Stomach smooth muscle (tissue), 2 donors: ENCODE results near the gene CHST12.

Experiments used
- H3K27ac ChIP-seq: one replicate; pipeline ENCODE4 v1.7.0; 2013; ENCODE audit warnings: mild to moderate bottlenecking, low read length, inconsistent platforms
- H3K27me3 ChIP-seq, 2 donors: one replicate each; pipeline ENCODE4 v1.7.0; 2013; ENCODE audit warnings: low read length in 2 of 2; ENCODE audit not compliant: insufficient read depth in 2 of 2, control insufficient read depth in 1 of 2
- H3K36me3 ChIP-seq, 2 donors: one replicate each; pipeline ENCODE4 v1.7.0; 2013; ENCODE audit warnings: low read length in 2 of 2; ENCODE audit not compliant: control insufficient read depth in 2 of 2, insufficient read depth in 2 of 2
- H3K4me1 ChIP-seq: one replicate; pipeline ENCODE4 v1.7.0; 2013; ENCODE audit warnings: low read length; ENCODE audit not compliant: control insufficient read depth, insufficient read depth
- H3K4me3 ChIP-seq, 2 donors: one replicate each; pipeline ENCODE4 v1.7.0; 2013; ENCODE audit warnings: low read length in 2 of 2
- H3K9ac ChIP-seq, 2 donors: one replicate each; pipeline ENCODE4 v1.7.0; 2013; ENCODE audit warnings: low read length in 2 of 2, mild to moderate bottlenecking in 1 of 2
- H3K9me3 ChIP-seq, 2 donors: one replicate each; pipeline ENCODE4 v1.7.0; 2013; ENCODE audit warnings: low read length in 2 of 2; ENCODE audit not compliant: control insufficient read depth in 2 of 2
- donor health status: healthy.
- donor health status: Pancreatic carcinoma.

The CHST12 gene

GRCh38 chr7:2474813-2475677 is 71.6 kb downstream of the CHST12 start:
- no peak overlapping the region for H3K9ac ChIP-seq
- H3K27me3 ChIP-seq = peaks cover 18 to 19% of the 10 kb centered on the region in 2 donors
- no peak overlapping the region for H3K27ac ChIP-seq
- H3K9me3 ChIP-seq = no peaks in the 10 kb centered on the region
- no peaks in the 10 kb centered on the region for H3K36me3 ChIP-seq
- no peak overlapping the region for H3K4me3 ChIP-seq
- H3K4me1 ChIP-seq = peaks cover 27% of the 10 kb centered on the region

GRCh38 chr7:2475678-2476015 is 72.2 kb downstream of the CHST12 start:
- Histone ChIP-seq H3K4me1 (peaks cover 28% of the 10 kb centered on the region), H3K27ac (no peak overlapping the region), H3K27me3 (peaks cover 18 to 21% of the 10 kb centered on the region in 2 donors)

GRCh38 chr7:2476298-2476697 is 72.9 kb downstream of the CHST12 start, which contains the start of gene GRIFIN:
Gene GRIFIN (minus strand): TSS chr7:2476398. CDS start chr7:2476383, 15 bp downstream.
- Histone ChIP-seq H3K4me1 (peaks cover 28% of the 10 kb centered on the region), H3K9ac (no peak within 1 kb of the TSS), H3K9me3 (no peaks in the 10 kb centered on the region), H3K4me3 (no peak within 1 kb of the TSS), H3K27me3 (peaks cover 18 to 21% of the 10 kb centered on the region in 2 donors), H3K27ac (no peak within 1 kb of the TSS), H3K36me3 (no peaks in the 10 kb centered on the region)

More at GRCh38 chr7:2475678-2476015, 72.2 kb downstream of the CHST12 start:
- no peaks in the 10 kb centered on the region for H3K36me3 ChIP-seq
- no peak overlapping the region for H3K9ac ChIP-seq
- H3K9me3 ChIP-seq = no peaks in the 10 kb centered on the region
- no peak overlapping the region for H3K4me3 ChIP-seq

- Histone ChIP-seq H3K36me3 (no peaks in the 10 kb centered on the region), H3K9ac (no peak overlapping the region), H3K4me1 (peaks cover 24% of the 10 kb centered on the region), H3K27ac (no peak overlapping the region), H3K4me3 (no peak overlapping the region), H3K27me3 (peaks cover 15 to 24% of the 10 kb centered on the region in 2 donors), H3K9me3 (no peaks in the 10 kb centered on the region)
Observed at GRCh38 chr7:2476776-2477446, 73.5 kb downstream of the CHST12 start.

GRCh38 chr7:2477447-2478398 is 74.3 kb downstream of the CHST12 start:
- Histone ChIP-seq H3K4me3 (no peak overlapping the region), H3K36me3 (no peaks in the 10 kb centered on the region), H3K4me1 (peaks cover 24% of the 10 kb centered on the region), H3K9ac (no peak overlapping the region), H3K9me3 (no peaks in the 10 kb centered on the region), H3K27ac (no peak overlapping the region), H3K27me3 (peaks cover 19 to 24% of the 10 kb centered on the region in 2 donors)

- peaks cover 24% of the 10 kb centered on the region for H3K4me1 ChIP-seq
- no peak overlapping the region for H3K27ac ChIP-seq
- peaks cover 24% of the 10 kb centered on the region in 2 donors for H3K27me3 ChIP-seq
- H3K9ac ChIP-seq = no peak overlapping the region
- peaks cover 0 to 6% of the 10 kb centered on the region in 2 donors for H3K9me3 ChIP-seq
- no peaks in the 10 kb centered on the region for H3K36me3 ChIP-seq
- no peak overlapping the region for H3K4me3 ChIP-seq
Observed at GRCh38 chr7:2478399-2478785, 75.0 kb downstream of the CHST12 start.

GRCh38 chr7:2478800-2479199 is 75.4 kb downstream of the CHST12 start:
- peaks cover 24 to 26% of the 10 kb centered on the region in 2 donors for H3K27me3 ChIP-seq
- H3K9ac ChIP-seq = no peak overlapping the region
- no peak overlapping the region for H3K27ac ChIP-seq
- H3K4me3 ChIP-seq = no peak overlapping the region
- H3K9me3 ChIP-seq = peaks cover 0 to 9% of the 10 kb centered on the region in 2 donors
- H3K36me3 ChIP-seq = no peaks in the 10 kb centered on the region
- H3K4me1 ChIP-seq = peaks cover 24% of the 10 kb centered on the region

GRCh38 chr7:2479276-2480069 is 76.1 kb downstream of the CHST12 start:
- Histone ChIP-seq H3K27me3 (peaks cover 25 to 27% of the 10 kb centered on the region in 2 donors), H3K4me3 (no peak overlapping the region), H3K36me3 (no peaks in the 10 kb centered on the region), H3K4me1 (peaks cover 24% of the 10 kb centered on the region), H3K9ac (no peak overlapping the region), H3K9me3 (peaks cover 0 to 9% of the 10 kb centered on the region in 2 donors), H3K27ac (no peak overlapping the region)

- no peak overlapping the region for H3K4me3 ChIP-seq
- H3K9me3 ChIP-seq = peaks cover 0 to 9% of the 10 kb centered on the region in 2 donors
- H3K36me3 ChIP-seq = no peaks in the 10 kb centered on the region
- H3K27me3 ChIP-seq = peaks cover 25 to 27% of the 10 kb centered on the region in 2 donors
- H3K27ac ChIP-seq = no peak overlapping the region
- H3K4me1 ChIP-seq = peaks cover 24% of the 10 kb centered on the region
- no peak overlapping the region for H3K9ac ChIP-seq
Observed at GRCh38 chr7:2480070-2480408, 76.6 kb downstream of the CHST12 start.

GRCh38 chr7:2481195-2481594 is 77.8 kb downstream of the CHST12 start:
- H3K27me3 ChIP-seq = peaks cover 25 to 27% of the 10 kb centered on the region in 2 donors
- H3K9ac ChIP-seq = no peak overlapping the region
- H3K36me3 ChIP-seq = no peaks in the 10 kb centered on the region
- no peak overlapping the region for H3K27ac ChIP-seq
- peaks cover 24% of the 10 kb centered on the region for H3K4me1 ChIP-seq
- H3K4me3 ChIP-seq = no peak overlapping the region
- H3K9me3 ChIP-seq = peaks cover 0 to 9% of the 10 kb centered on the region in 2 donors
